ENCODE data around the gene RYR2.

- no peak for TF ChIP-seq CTCF (IDR thresholded peaks at IDR 0.05)
- no peak for TF ChIP-seq POLR2A (IDR thresholded peaks at IDR 0.05)
- TF ChIP-seq POLR2AphosphoS5 (IDR thresholded peaks at IDR 0.05): no peak
- TF ChIP-seq EP300 (IDR thresholded peaks at IDR 0.05; ENCODE audit: low read depth): no peak
Observed at GRCh38 chr1:237877631-237878030, 835.6 kb downstream of the RYR2 start.
